ENCODE results near the gene DNM3. TPM values are rescaled to one million over a fixed set of nuclear protein-coding genes. Genes with fewer than 3 reads are reported as not detected.

Gene DNM3
- total and polyA plus RNA-seq, 2 of the 8 experiments (the other 6 are each of a cell fraction or from before 2014, with no cell fraction given) = 2.0 to 8.5 TPM

GRCh38 chr1:171852272-171852671, 11.0 kb downstream of the DNM3 start:
- TF ChIP-seq SUZ12 (IDR thresholded peaks at IDR 0.05; ENCODE audit: low read length) (no peak), E2F6 (IDR thresholded peaks at IDR 0.05) (no peak), USF2 (IDR thresholded peaks at IDR 0.05; ENCODE audit: low read length) (no peak)
- CTCF ChIA-PET (ENCODE audit: partially characterized antibody) = interaction anchor here (0.6 to 1.9 kb wide), 2 partner anchors 18 to 51 kb away, joined by 3 to 16 read pairs; no protein-coding TSS in a partner anchor
- POLR2A ChIA-PET (ENCODE audit: partially characterized antibody) = no interaction called here

More at GRCh38 chr1:171852272-171852671, 11.0 kb downstream of the DNM3 start:
- Histone ChIP-seq H3K9me3 (ENCODE audit: insufficient read depth in 2 of 2, low read depth in 1 of 2, low read length in 1 of 2) (no peaks in the 10 kb centered on the region), H3K23me2 (ENCODE audit: low read depth, low read length) (no peaks in the 10 kb centered on the region; the same call in 1 of the 2 replicates), H3K27me3 (replicated peaks in 1 of 4; ENCODE audit: control insufficient read depth in 3 of 4, extremely low read depth in 1 of 4, insufficient read depth in 3 of 4, low read length in 3 of 4) (no peaks in the 10 kb centered on the region), H3K79me2 (ENCODE audit: control insufficient read depth in 1 of 2, insufficient read depth in 2 of 2, low read length in 2 of 2) (no peaks in the 10 kb centered on the region), H3K56ac (replicated peaks; ENCODE audit: insufficient read length, low read depth, low read length) (no peak overlapping the region), H3K4ac (replicated peaks; ENCODE audit: insufficient read length, low read depth, low read length) (no peak overlapping the region), H3K27ac (ENCODE audit: low read depth, low read length) (no peak overlapping the region), H3K9ac (replicated peaks in 1 of 4; ENCODE audit: extremely low read depth in 1 of 4, low read depth in 3 of 4, low read length in 3 of 4) (no peak overlapping the region), H3K79me1 (ENCODE audit: low read depth, low read length) (no peaks in the 10 kb centered on the region), H4K5ac (ENCODE audit: insufficient read length, low read depth, low read length) (no peak overlapping the region), H3K4me1 (replicated peaks in 1 of 4; ENCODE audit: control insufficient read depth in 3 of 4, insufficient read depth in 4 of 4, low read length in 3 of 4) (no peaks in the 10 kb centered on the region; a peak in 1 of 7 replicates), H3K4me3 (ENCODE audit: extremely low read depth in 1 of 4, insufficient read depth in 2 of 4, low read depth in 3 of 4, low read length in 4 of 4) (no peak overlapping the region), H2BK5ac (ENCODE audit: low read depth, low read length) (no peak overlapping the region), H3K14ac (ENCODE audit: insufficient read length) (no peak overlapping the region), H3K36me3 (ENCODE audit: control insufficient read depth in 2 of 4, insufficient read depth in 4 of 4, low read length in 3 of 4) (no peaks in the 10 kb centered on the region), H4K91ac (replicated peaks; ENCODE audit: insufficient read length, low read length) (no peak overlapping the region), H3K18ac (ENCODE audit: extremely low read depth, low read length) (no peak overlapping the region), H2BK120ac (replicated peaks; ENCODE audit: low read depth, low read length) (no peak overlapping the region), H4K8ac (ENCODE audit: extremely low read depth, insufficient read depth, low read length) (no peak overlapping the region), H2AK5ac (ENCODE audit: low read depth, low read length) (no peak overlapping the region), H2BK12ac (ENCODE audit: low read depth, low read length) (no peak overlapping the region), H3K4me2 (ENCODE audit: insufficient read depth in 1 of 2, low read depth in 2 of 2, low read length in 2 of 2) (no peak overlapping the region), H4K20me1 (replicated peaks in 1 of 2; ENCODE audit: control insufficient read depth in 1 of 2, insufficient read depth in 2 of 2, low read length in 2 of 2) (no peaks in the 10 kb centered on the region), H3K23ac (ENCODE audit: insufficient read length) (no peak overlapping the region), H2BK15ac (ENCODE audit: low read length) (no peak overlapping the region), H2AFZ (ENCODE audit: low read length) (no peak overlapping the region), H2BK20ac (ENCODE audit: low read length) (no peak overlapping the region)
- FAIRE-seq (no peak), DNase-seq (ENCODE audit: low read depth in 1 of 2, low spot score in 2 of 2) (no peak)

Measured in H1 (cell line).